ENCODE data around the gene SUSD4. TPM values are rescaled to one million over a fixed set of nuclear protein-coding genes. Genes with fewer than 3 reads are reported as not detected.

SUSD4 gene
- total and polyA plus RNA-seq, 2 of the 4 experiments (the other 2 are of a cell fraction) = 1.8 to 2.7 TPM

GRCh38 chr1:223352944-223353343 is 11.0 kb downstream of the SUSD4 start:
- intact Hi-C loops (cut with micrococcal nuclease) = no loop called here
- H2AK9ac ChIP-seq (replicated peaks; ENCODE audit: low read depth, low read length, poor library complexity) = no peak overlapping the region
- no peak overlapping the region for H4K5ac ChIP-seq (ENCODE audit: low read depth, low read length)
- H3K4me1 ChIP-seq (ENCODE audit: control insufficient read depth, insufficient read depth, low read length) = no peaks in the 10 kb centered on the region
- no peak for ATAC-seq (ENCODE audit: low read depth)
- DNase-seq = no peak
- no peak overlapping the region for H3K4ac ChIP-seq (ENCODE audit: low read depth, low read length)
- H2BK20ac ChIP-seq (ENCODE audit: low read depth, low read length) = no peak overlapping the region
- no peaks in the 10 kb centered on the region for H3K9me1 ChIP-seq (ENCODE audit: insufficient read depth, low read length)
- no peaks in the 10 kb centered on the region for H3K36me3 ChIP-seq (ENCODE audit: control insufficient read depth, insufficient read depth, low read length)
- no peaks in the 10 kb centered on the region for H4K20me1 ChIP-seq (ENCODE audit: insufficient read depth, low read length)
- dilution Hi-C loops (cut with HindIII; ENCODE audit: low sequenced_read_pairs, unreplicated experiment) = no loop called here
- H3K23ac ChIP-seq (ENCODE audit: low read depth, low read length) = no peak overlapping the region
- no peak overlapping the region for H2BK15ac ChIP-seq (ENCODE audit: low read depth, low read length)
- no peak overlapping the region for H3K9ac ChIP-seq (ENCODE audit: low read depth, low read length)
- H3K27ac ChIP-seq (ENCODE audit: insufficient read depth, low read length) = no peak overlapping the region
- H4K91ac ChIP-seq (ENCODE audit: insufficient read depth, low read depth, low read length) = no peak overlapping the region
- no peak overlapping the region for H3K56ac ChIP-seq (ENCODE audit: extremely low read depth, insufficient read depth, low read length)
- TF ChIP-seq MAZ (IDR thresholded peaks at IDR 0.05; ENCODE audit: borderline replicate concordance, low read depth, low read length) = no peak
- no peak for TF ChIP-seq BHLHE40 (IDR thresholded peaks at IDR 0.05; ENCODE audit: low read depth, low read length)
- no peak for TF ChIP-seq FOS (IDR thresholded peaks at IDR 0.05; ENCODE audit: low read depth, low read length)
- TF ChIP-seq CTCF (conservative IDR thresholded peaks at IDR 0.05; ENCODE audit: low read depth, low read length) = no peak
- TF ChIP-seq CEBPB (IDR thresholded peaks at IDR 0.05; ENCODE audit: low read depth, low read length) = no peak
- TF ChIP-seq MXI1 (IDR thresholded peaks at IDR 0.05; ENCODE audit: borderline replicate concordance, low read depth, low read length) = no peak
- H2BK120ac ChIP-seq (ENCODE audit: low read depth, low read length) = no peak overlapping the region
- no peaks in the 10 kb centered on the region for H3K9me3 ChIP-seq (ENCODE audit: control insufficient read depth, insufficient read depth, low read length)
- H2AK5ac ChIP-seq (ENCODE audit: low read depth, low read length) = no peak overlapping the region
- 60% methylated on average over 3 of the region's 7 CpGs; no CpG with 5 or more reads in 1 of the 2 experiments for WGBS, 2 experiments (ENCODE audit: extremely low coverage in 2 of 2, insufficient read length in 1 of 2)
- BruUV-seq (replicated peaks) = no TSS peak
- H3K4me3 ChIP-seq (ENCODE audit: insufficient read depth, low read depth, low read length) = no peak overlapping the region
- no peaks in the 10 kb centered on the region for H3K79me1 ChIP-seq (ENCODE audit: low read depth in 1 of 2, low read length in 2 of 2)
- ChIA-PET CTCF (interaction anchor here (0.6 kb wide), 1 partner anchor 11 kb away, joined by 3 read pairs; no protein-coding TSS in a partner anchor), POLR2A (ENCODE audit: unreplicated experiment) (no interaction called here)
- H3K4me2 ChIP-seq (ENCODE audit: low read depth, low read length) = no peak overlapping the region
- no peak overlapping the region for H3K14ac ChIP-seq (replicated peaks; ENCODE audit: low read depth, low read length)
- no peak overlapping the region for H2AFZ ChIP-seq (replicated peaks; ENCODE audit: low read length, poor library complexity)
- H2BK5ac ChIP-seq (ENCODE audit: low read depth, low read length, poor library complexity, severe bottlenecking) = no peak overlapping the region
- no peak overlapping the region for H3K18ac ChIP-seq (ENCODE audit: low read depth, low read length)
- H3K27me3 ChIP-seq (ENCODE audit: control insufficient read depth, insufficient read depth, low read length) = peaks cover 39% of the 10 kb centered on the region
- no peak overlapping the region for H4K8ac ChIP-seq (ENCODE audit: low read depth in 2 of 2, low read length in 2 of 2)
- in situ Hi-C loops (cut with MboI; ENCODE audit: low sequenced_read_pairs) = no loop called here
